Endodermal cell (in vitro differentiated cells): ENCODE measurements around the gene FZD1. TPM values are rescaled to one million over a fixed set of nuclear protein-coding genes. Genes with fewer than 3 reads are reported as not detected.

Experiments
- DNase-seq: peaks from one replicate; pipeline ENCODE4 v3.0.0-alpha.2; 2017
- H3K27ac ChIP-seq: 2 replicates; pipeline ENCODE4 v1.5.1; 2013; ENCODE audit warnings: mild to moderate bottlenecking, low read depth, low read length, moderate library complexity
- H3K27me3 ChIP-seq: 2 replicates; pipeline ENCODE4 v1.6.1; 2013; ENCODE audit warnings: mild to moderate bottlenecking, low read length, moderate library complexity; ENCODE audit not compliant: insufficient read depth, control insufficient read depth, poor library complexity, severe bottlenecking
- H3K36me3 ChIP-seq: 2 replicates; pipeline ENCODE4 v1.7.0; 2013; ENCODE audit warnings: mild to moderate bottlenecking, low read length, moderate library complexity; ENCODE audit not compliant: control insufficient read depth, insufficient read depth
- H3K4me1 ChIP-seq: one replicate; pipeline ENCODE4 v1.7.0; 2013; ENCODE audit warnings: low read length; ENCODE audit not compliant: control insufficient read depth, insufficient read depth
- H3K4me3 ChIP-seq: 2 replicates; pipeline ENCODE4 v1.5.1; 2013; ENCODE audit warnings: mild to moderate bottlenecking, low read length, moderate library complexity
- H3K9ac ChIP-seq: 2 replicates; pipeline ENCODE4 v1.6.1; 2013; ENCODE audit warnings: mild to moderate bottlenecking, low read length, moderate library complexity; ENCODE audit not compliant: poor library complexity, severe bottlenecking; ENCODE audit errors: extremely low read depth
- H3K9me3 ChIP-seq: 2 replicates; pipeline ENCODE4 v1.6.1; 2013; ENCODE audit warnings: mild to moderate bottlenecking, low read length, moderate library complexity; ENCODE audit not compliant: control insufficient read depth
- H3K27ac Mint-ChIP-seq: 2 replicates; pipeline ENCODE4 v1.8.0; 2020; ENCODE audit warnings: mixed read lengths
- H3K27me3 Mint-ChIP-seq: 2 replicates; pipeline ENCODE4 v1.8.0; 2021; ENCODE audit warnings: mild to moderate bottlenecking, mixed read lengths; ENCODE audit not compliant: insufficient read depth
- H3K36me3 Mint-ChIP-seq: 2 replicates; pipeline ENCODE4 v1.8.0; 2020; ENCODE audit warnings: low read depth, mixed read lengths
- H3K4me1 Mint-ChIP-seq: 2 replicates; pipeline ENCODE4 v1.8.0; 2020; ENCODE audit warnings: mixed read lengths
- H3K4me3 Mint-ChIP-seq: 2 replicates; pipeline ENCODE4 v1.8.0; 2020; ENCODE audit warnings: mild to moderate bottlenecking, moderate library complexity, mixed read lengths
- H3K9me3 Mint-ChIP-seq: 2 replicates; pipeline ENCODE4 v1.8.0; 2020; ENCODE audit warnings: mild to moderate bottlenecking, mixed read lengths
- CTCF ChIP-seq: fragments of 200-600 bp; sonication (generic); conservative IDR thresholded peaks from 2 replicates; pipeline ENCODE4 v1.5.0; 2021; ENCODE audit warnings: antibody characterized with exemption, mild to moderate bottlenecking
- WGBS, 2 experiments: methylation state at CpG; one replicate each; pipeline versions ENCODE4 v1.1.5 to v1.1.7; 2013; ENCODE audit warnings: missing lambda C conversion rate in 2 of 2, mixed read lengths in 1 of 2; ENCODE audit not compliant: insufficient coverage in 1 of 2, insufficient read length in 1 of 2; 5-methylcytosine and 5-hydroxymethylcytosine counted together
- total RNA-seq, 2 donors: library from RNA; stranded (reverse); fragmentation: NEBNext Ultra II Directional in 1 of 2; extraction: Animal tissue kit (Norgen Biotek cat#: 25700) in 1 of 2; gene quantifications; 2 replicates in 1 of 2; 3 replicates in 1 of 2; pipeline ENCODE4 v1.2.1, GENCODE V29; 2021

Gene FZD1
- total RNA-seq, 2 donors from 2014 or later = 2.5 to 4.7 TPM

- no peaks in the 10 kb centered on the region for H3K9me3 ChIP-seq
- no peaks in the 10 kb centered on the region for H3K9me3 Mint-ChIP-seq
- no peak overlapping the region for H3K9ac ChIP-seq
- H3K36me3 Mint-ChIP-seq = no peaks in the 10 kb centered on the region
- no peak overlapping the region for H3K27ac Mint-ChIP-seq
- H3K4me1 ChIP-seq = no peaks in the 10 kb centered on the region
- H3K4me3 Mint-ChIP-seq = no peak overlapping the region
- no peak overlapping the region for H3K27ac ChIP-seq
- no peak overlapping the region for H3K4me3 ChIP-seq
- no peak for TF ChIP-seq CTCF
- peaks cover 3% of the 10 kb centered on the region for H3K27me3 Mint-ChIP-seq
- WGBS, 2 experiments = 86 to 88% methylated on average over 7 to 8 of the region's 8 CpGs
- H3K4me1 Mint-ChIP-seq = peaks cover 6% of the 10 kb centered on the region
- no peak for DNase-seq
- no peaks in the 10 kb centered on the region for H3K36me3 ChIP-seq
- no peaks in the 10 kb centered on the region for H3K27me3 ChIP-seq
Measured at GRCh38 chr7:91233212-91233611, 31.0 kb upstream of the FZD1 start.

GRCh38 chr7:91235211-91235832, 28.9 kb upstream of the FZD1 start:
- TF ChIP-seq CTCF = no peak
- no peak overlapping the region for H3K27ac ChIP-seq
- no peaks in the 10 kb centered on the region for H3K4me1 ChIP-seq
- no peak overlapping the region for H3K4me3 ChIP-seq
- 94 to 100% methylated on average over 2 to 6 of the region's 6 CpGs for WGBS, 2 experiments
- no peaks in the 10 kb centered on the region for H3K9me3 ChIP-seq
- no peaks in the 10 kb centered on the region for H3K36me3 Mint-ChIP-seq
- H3K27me3 ChIP-seq = no peaks in the 10 kb centered on the region
- H3K4me1 Mint-ChIP-seq = no peaks in the 10 kb centered on the region
- H3K4me3 Mint-ChIP-seq = no peak overlapping the region
- peaks cover 3% of the 10 kb centered on the region for H3K27me3 Mint-ChIP-seq
- no peaks in the 10 kb centered on the region for H3K9me3 Mint-ChIP-seq
- H3K27ac Mint-ChIP-seq = no peak overlapping the region
- H3K9ac ChIP-seq = no peak overlapping the region
- no peaks in the 10 kb centered on the region for H3K36me3 ChIP-seq
- no peak for DNase-seq

GRCh38 chr7:91239171-91239604, 25.0 kb upstream of the FZD1 start:
- H3K36me3 ChIP-seq = no peaks in the 10 kb centered on the region
- no peaks in the 10 kb centered on the region for H3K4me1 Mint-ChIP-seq
- no peaks in the 10 kb centered on the region for H3K27me3 ChIP-seq
- no peak for DNase-seq
- no peak overlapping the region for H3K4me3 Mint-ChIP-seq
- no peaks in the 10 kb centered on the region for H3K9me3 Mint-ChIP-seq
- H3K4me1 ChIP-seq = no peaks in the 10 kb centered on the region
- H3K27me3 Mint-ChIP-seq = no peaks in the 10 kb centered on the region
- H3K27ac Mint-ChIP-seq = no peak overlapping the region
- H3K9me3 ChIP-seq = no peaks in the 10 kb centered on the region
- no peak overlapping the region for H3K27ac ChIP-seq
- 80 to 100% methylated on average over 1 to 2 of the region's 2 CpGs for WGBS, 2 experiments
- H3K9ac ChIP-seq = no peak overlapping the region
- no peaks in the 10 kb centered on the region for H3K36me3 Mint-ChIP-seq
- no peak for TF ChIP-seq CTCF
- H3K4me3 ChIP-seq = no peak overlapping the region
